Left kidney (tissue), 8 donors: Measurements from ENCODE around the gene CRYGB. TPM values are rescaled to one million over a fixed set of nuclear protein-coding genes. Genes with fewer than 3 reads are reported as not detected.
A peak's percentile ranks its signal among the peaks of the same experiment; 100 is the strongest.

Experiments used
- DNase-seq: peaks from one replicate; pipeline ENCODE4 v3.0.0-alpha.2; 2013
- long read RNA-seq, 8 donors: transcript quantifications; one replicate each; lab custom pipeline, GENCODE V29; 2026
- polyA plus RNA-seq: library from polyadenylated mRNA; unstranded; fragments of 120-200 nt; gene quantifications from one replicate; pipeline ENCODE4 v1.2.1, GENCODE V29; 2013; ENCODE audit not compliant: insufficient read length

CRYGB gene, protein sequence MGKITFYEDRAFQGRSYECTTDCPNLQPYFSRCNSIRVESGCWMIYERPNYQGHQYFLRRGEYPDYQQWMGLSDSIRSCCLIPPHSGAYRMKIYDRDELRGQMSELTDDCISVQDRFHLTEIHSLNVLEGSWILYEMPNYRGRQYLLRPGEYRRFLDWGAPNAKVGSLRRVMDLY
- polyA plus RNA-seq, result not detected
- long read RNA-seq, donor 1, result 0 reads
- long read RNA-seq, donor 2, result 0 reads
- long read RNA-seq, donor 3, result 0 reads
- long read RNA-seq, donor 4, result 0 reads
- long read RNA-seq, donor 5, result 0 reads
- long read RNA-seq, donor 6, result 0 reads
- long read RNA-seq, donor 7, result 0 reads
- long read RNA-seq, donor 8, result 0 reads

DNA sequence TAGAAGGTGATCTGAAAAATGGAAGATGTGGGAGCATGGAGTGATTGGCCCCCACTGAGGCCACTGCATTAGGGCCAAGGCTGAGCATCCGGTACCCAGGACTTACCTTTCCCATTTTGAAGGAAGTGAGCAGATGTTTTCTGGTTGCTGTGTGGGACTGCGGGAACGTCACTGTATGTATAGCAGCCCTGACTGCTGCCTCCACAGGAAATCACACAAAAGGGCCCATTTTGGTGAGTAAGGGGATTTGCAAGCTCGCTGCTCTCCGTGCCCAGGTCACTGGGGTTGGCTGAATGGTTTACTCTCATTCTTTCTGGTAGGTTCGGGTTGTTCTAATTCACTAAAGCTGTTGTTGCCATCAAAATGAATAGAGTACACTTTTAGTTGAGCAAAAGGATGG is at the start of gene CRYGB:
Gene CRYGB (minus strand): TSS at position 153 of the 400 bp plus-strand sequence. CDS start 38 bp downstream, at position 115.
- no peak for DNase-seq

GRCh38 chr2:208195531-208195930 is 49.6 kb upstream of the CRYGB start:
- no peak for DNase-seq

- DNase-seq, result no peak
These were observed 46.8 kb upstream of the CRYGB start for GRCh38 chr2:208192611-208193236.

DNA sequence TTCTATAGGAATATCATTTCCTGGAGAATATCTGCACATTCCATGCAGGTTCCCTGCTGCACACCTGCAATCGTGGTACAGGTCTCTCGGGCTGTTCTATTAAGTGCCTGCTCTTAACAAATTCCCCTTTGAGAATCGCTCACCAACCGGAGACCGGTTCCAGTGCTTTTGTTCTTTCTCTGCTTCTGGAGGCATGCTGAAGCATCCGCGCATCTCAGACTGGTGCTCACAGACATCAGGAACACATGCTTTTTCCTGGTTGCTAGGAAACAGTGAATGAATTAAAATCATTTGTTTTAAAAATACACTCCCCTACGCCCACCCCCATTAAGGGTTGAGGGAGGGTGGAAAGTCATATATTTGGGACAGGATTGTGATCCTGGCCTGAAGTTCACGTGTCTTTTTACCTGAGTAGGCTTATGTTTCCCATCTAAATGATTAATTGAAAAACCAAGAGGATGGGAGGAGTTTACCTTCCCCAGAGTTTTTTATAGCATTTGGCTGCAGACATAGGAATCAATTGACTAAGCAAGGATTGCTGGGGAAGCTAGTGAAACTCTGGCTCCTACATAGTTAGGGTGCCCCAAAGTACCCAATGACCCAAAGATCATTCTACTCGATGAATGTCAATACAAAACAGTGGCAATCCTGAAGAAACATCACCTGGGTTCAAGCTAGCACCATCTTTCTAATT is 44.0 kb upstream of the CRYGB start, which contains the start of gene C2orf80:
Gene C2orf80 (minus strand): TSS at position 221 of the 694 bp plus-strand sequence. CDS start 3,044 bp downstream, outside the sequence.
- DNase-seq, result no peak

- DNase-seq, result no peak
These were observed 43.3 kb upstream of the CRYGB start for GRCh38 chr2:208189069-208189809.

DNA sequence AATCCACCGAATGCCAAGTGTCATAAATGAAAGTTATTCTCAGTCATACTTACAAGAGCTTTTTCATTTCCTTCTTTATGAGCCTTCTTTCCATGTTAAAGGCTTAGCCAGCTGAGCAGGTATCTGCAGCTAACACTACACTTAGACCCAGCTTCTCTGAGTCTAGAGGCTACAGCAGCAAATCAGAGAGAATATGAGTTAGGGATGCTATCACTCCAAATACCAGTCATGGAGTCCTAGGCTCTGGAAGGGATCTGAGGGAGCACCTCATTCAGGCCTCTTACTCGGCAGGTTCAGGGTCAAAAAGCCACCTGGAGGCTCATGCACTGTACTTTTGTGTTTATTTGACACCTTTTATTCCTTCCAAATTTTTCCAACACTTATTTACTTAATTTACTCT is 40.9 kb upstream of the CRYGB start:
- no peak for DNase-seq

GRCh38 chr2:208186465-208186864 is 40.5 kb upstream of the CRYGB start:
- DNase-seq, result no peak

GRCh38 chr2:208183972-208184705 is 38.2 kb upstream of the CRYGB start:
- DNase-seq, result no peak

- no peak for DNase-seq
These were observed 37.6 kb upstream of the CRYGB start for GRCh38 chr2:208183526-208183925.

DNA sequence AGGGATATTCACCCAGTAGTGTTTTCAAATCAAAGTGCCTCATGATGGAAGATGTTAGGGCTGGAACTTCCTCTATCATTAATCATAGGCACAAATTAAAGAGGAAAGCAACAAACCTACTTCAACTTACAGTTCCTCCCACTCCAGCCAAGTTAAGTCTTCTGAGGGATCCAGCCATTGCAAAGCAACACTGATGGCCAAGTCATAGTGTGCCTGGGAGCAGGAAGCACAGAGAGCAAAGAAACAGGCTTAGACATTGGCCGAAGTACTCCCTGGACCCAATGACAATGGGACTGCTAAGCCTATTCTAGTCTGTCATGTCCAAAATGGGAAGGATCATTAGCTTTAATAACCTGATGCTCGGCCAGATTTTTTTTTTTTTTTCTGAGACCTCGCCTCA is 36.9 kb upstream of the CRYGB start:
- DNase-seq, result no peak

DNA sequence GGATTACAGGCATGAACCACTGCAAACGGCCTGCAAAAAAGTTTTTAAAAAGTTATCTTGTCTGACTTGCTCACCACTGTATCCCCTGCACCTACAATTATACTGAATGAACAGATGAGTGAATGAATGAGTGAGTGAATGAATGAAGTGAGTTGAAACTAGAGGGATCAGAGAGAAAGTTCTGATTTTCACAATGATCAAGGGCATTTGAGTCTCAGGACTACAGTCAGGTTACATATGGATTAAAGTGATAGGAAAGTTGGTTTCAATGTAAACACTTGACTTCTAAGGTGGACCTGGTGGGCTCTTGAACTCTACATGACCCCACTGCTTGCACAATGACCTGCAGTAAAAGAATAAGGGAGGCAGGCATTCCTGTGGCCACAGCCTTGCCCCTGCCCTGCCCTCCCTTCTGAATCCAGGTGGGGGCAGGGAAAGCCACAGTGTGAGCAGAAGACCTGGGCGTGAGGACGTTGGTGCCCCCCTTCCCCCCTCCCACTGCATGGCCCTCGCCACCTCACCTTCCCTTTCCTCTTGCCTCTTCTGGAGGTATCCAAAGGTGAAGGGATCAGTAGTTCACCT is 33.2 kb upstream of the CRYGB start:
- DNase-seq, result no peak

DNA sequence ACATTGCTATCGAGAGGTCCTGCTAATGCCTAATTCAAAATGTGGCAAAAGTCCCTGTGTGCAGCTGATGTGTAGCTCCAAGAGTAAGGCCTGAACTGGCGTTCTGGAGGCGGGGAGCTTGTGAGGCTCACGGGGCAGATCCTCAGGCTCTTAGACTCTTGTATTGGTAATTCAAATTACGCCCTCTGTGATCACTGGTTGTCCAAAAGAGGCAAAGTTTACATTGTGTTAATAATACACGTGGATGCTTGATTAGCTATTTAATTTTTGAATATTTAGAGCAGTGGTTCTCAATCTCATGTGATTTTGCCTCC is 29.8 kb upstream of the CRYGB start:
- no peak for DNase-seq

DNA sequence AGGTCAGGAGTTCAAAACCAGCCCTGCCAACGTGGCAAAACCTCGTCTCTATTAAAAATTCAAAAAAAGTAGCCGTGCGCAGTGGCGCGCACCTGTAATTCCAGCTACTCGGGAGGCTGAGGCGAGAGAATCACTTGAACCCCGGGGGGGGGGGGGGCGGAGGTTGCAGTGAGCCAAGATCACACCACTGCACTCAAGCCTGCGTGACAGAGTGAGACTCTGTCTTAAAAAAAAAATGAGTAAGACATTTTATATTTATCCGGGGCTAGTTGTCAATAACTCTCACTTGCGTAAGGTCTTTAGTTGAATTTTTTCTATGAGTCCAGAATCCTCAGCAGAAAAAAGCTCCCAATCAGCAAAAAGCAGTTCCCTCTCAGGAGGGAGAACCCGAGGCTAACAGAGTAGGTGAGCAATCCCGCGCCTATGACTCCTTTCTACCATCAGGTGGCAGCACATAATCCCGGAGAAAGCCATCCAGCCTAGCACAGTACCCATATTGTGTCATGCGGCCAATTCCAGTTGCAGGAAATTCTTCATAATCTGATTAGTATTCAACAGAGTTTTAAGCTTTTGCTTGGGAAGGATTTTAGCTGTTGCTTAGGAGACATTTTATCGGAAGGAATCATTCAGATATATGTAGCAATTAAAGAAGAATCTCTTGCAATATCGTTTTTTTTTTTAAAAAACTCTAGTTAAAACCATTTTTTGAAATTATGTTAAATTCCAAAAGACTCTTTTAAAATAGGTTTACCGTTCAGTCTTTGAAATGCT is 29.3 kb upstream of the CRYGB start:
- peak; percentile 80 for DNase-seq

DNA sequence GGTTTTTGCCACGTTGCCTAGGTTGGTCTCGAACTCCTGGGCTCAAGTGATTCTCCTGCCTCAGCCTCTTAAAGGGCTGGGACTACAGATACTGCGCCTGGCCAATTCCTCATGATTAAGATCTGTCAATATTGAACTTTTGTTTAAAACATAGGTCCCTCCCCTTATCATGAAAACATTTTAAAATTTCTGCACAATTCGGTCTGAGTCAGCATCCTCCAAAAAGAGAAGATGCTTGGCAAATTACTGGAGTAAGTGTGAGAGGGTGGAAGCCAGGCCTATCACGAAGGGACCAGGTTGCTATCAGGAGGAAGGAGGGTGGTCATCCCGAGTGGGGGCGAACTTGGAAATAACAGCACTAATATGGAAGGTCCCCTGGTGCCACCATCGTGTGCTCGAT is 28.2 kb upstream of the CRYGB start:
- no peak for DNase-seq

GRCh38 chr2:208172125-208172524 is 26.2 kb upstream of the CRYGB start:
- no peak for DNase-seq

DNA sequence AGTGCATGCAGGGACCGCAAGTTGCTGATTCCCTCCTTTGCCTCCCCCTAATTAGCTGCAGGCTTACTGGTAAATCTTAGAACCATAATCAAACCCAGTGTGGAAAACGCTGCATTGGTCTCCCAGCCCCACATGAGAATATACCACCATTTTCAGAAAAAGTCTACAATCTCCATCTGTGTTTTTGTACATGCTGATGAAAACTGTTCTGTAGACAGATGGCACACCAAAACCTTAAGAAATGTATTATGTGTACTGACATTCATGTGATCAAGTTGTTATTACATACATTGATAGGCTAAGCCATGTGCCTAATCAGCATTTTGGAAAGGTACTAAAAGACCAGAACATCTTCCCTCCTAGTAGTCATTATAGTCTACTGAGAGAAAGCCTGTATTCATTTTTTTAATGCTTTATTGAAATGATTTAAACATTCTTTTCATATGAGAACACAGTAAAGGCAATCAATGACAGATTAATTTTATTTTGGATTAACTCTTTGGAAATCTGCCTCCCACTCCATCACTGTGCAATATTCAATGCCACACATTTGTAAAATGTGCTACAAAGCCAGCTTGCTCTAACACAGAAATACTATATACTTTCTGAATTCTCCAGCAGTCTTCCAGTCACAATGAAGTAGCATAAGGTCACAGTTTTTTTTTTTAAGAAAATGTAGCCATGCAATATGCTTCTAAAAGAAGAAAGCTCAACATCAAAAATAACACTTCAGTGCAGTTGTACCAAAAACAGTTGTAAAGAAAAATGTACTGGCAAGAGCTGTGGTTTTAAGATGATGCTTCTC is 19.2 kb upstream of the CRYGB start:
- no peak for DNase-seq

- no peak for DNase-seq
These were observed 17.5 kb upstream of the CRYGB start, which contains the start of gene CRYGA for GRCh38 chr2:208163489-208163888. Gene CRYGA, minus strand, starts transcription at chr2:208163589. Its CDS starts 33 bp downstream, at chr2:208163556.

DNA sequence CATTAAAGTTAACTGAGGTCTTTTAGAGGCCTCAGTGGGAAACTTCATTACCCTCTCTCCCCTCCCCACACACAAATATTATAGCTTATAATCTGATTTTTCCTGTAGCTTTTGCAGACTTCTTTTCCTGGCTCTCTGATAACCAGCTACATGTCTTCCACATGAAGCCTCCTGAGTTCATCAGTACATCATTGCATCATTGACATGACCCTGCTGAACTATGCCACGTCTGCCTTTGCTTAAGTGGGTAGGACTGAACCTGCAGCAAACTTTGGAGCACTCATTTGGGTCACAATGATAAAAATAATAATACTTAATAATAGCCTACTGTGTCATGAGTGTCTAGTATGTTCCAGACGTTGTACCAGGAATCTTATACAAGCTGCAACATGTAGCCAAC is 10.5 kb upstream of the CRYGB start:
- DNase-seq, result no peak

- no peak for DNase-seq
These were observed 7.2 kb upstream of the CRYGB start for GRCh38 chr2:208153156-208153555.

GRCh38 chr2:208150956-208151355 is 5.0 kb upstream of the CRYGB start:
- no peak for DNase-seq
